ENCODE results near the gene MRPL21. TPM values are rescaled to one million over a fixed set of nuclear protein-coding genes. Genes with fewer than 3 reads are reported as not detected.

Gene MRPL21
- total and polyA plus RNA-seq, 2 donors from 2014 or later, result 45.0 to 147 TPM

DNA sequence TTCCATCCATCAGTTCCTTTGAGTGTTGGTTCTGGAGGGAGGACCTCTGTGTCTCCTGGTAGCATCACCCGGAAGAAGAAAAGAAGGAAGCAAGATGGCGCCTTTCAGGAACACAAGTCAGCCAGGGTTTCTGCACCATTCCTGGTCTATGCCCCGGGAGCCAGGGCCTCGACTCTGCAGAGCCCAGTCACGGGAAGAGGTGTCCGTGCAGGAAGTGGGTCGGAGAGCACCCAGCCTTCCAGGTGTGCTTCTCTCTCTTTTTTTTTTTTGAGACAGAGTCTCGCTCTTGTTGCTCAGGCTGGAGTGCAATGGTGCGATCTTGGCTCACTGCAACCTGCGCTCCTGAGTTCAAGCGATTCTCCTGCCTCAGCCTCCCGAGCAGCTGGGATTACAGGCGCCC is 21.2 kb downstream of the MRPL21 start:
- Histone ChIP-seq H3K4me3 (ENCODE audit: low read length in 3 of 3) (no peak overlapping the region), H3K27ac (ENCODE audit: low read depth in 2 of 2, low read length in 2 of 2) (no peak overlapping the region), H3K9ac (ENCODE audit: low read length in 3 of 3) (no peak overlapping the region), H3K27me3 (ENCODE audit: control insufficient read depth, insufficient read depth, low read length) (no peaks in the 10 kb centered on the region), H3K36me3 (ENCODE audit: control insufficient read depth in 2 of 3, insufficient read depth in 3 of 3, low read length in 3 of 3) (no peaks in the 10 kb centered on the region), H3K9me3 (ENCODE audit: control insufficient read depth in 2 of 3, insufficient read depth in 1 of 3, low read length in 3 of 3) (no peaks in the 10 kb centered on the region), H3K4me1 (ENCODE audit: control insufficient read depth in 2 of 3, insufficient read depth in 2 of 3, low read depth in 1 of 3, low read length in 3 of 3) (no peaks in the 10 kb centered on the region)
- intact Hi-C loops (cut with DNase I), result no loop called here
- TF ChIP-seq, protein P1, sequence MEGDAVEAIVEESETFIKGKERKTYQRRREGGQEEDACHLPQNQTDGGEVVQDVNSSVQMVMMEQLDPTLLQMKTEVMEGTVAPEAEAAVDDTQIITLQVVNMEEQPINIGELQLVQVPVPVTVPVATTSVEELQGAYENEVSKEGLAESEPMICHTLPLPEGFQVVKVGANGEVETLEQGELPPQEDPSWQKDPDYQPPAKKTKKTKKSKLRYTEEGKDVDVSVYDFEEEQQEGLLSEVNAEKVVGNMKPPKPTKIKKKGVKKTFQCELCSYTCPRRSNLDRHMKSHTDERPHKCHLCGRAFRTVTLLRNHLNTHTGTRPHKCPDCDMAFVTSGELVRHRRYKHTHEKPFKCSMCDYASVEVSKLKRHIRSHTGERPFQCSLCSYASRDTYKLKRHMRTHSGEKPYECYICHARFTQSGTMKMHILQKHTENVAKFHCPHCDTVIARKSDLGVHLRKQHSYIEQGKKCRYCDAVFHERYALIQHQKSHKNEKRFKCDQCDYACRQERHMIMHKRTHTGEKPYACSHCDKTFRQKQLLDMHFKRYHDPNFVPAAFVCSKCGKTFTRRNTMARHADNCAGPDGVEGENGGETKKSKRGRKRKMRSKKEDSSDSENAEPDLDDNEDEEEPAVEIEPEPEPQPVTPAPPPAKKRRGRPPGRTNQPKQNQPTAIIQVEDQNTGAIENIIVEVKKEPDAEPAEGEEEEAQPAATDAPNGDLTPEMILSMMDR (IDR thresholded peaks at IDR 0.05; ENCODE audit: borderline replicate concordance, extremely low read depth, insufficient read depth), result no peak
- DNase-seq, result no peak
- no peak for FAIRE-seq

DNA sequence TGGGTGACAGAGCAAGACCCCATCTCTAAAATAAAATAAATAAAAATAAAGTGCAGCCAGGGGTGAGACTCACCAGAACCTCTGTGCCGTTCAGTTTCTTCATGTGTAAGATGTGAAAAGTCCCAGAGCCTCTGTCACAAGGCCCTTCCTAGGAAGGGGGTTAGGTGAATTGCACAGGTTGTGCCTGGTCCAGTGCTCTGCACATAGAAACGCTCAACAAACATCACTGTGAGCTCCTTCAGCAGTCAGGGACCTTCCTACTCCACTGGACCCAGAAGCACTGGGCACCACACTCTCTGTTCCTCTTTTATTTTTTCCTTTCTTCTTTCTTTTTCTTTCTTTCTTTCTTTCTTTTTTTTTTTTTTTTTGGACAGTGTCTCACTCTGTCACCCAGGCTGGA is 22.3 kb downstream of the MRPL21 start:
- Histone ChIP-seq H3K27ac (ENCODE audit: low read depth in 2 of 2, low read length in 2 of 2) (no peak overlapping the region), H3K9me3 (ENCODE audit: control insufficient read depth in 2 of 3, insufficient read depth in 1 of 3, low read length in 3 of 3) (no peaks in the 10 kb centered on the region), H3K9ac (ENCODE audit: low read length in 3 of 3) (no peak overlapping the region), H3K27me3 (ENCODE audit: control insufficient read depth, insufficient read depth, low read length) (no peaks in the 10 kb centered on the region), H3K4me1 (ENCODE audit: control insufficient read depth in 2 of 3, insufficient read depth in 2 of 3, low read depth in 1 of 3, low read length in 3 of 3) (peaks cover 0 to 2% (median 0%) of the 10 kb centered on the region in 3 donors), H3K36me3 (ENCODE audit: control insufficient read depth in 2 of 3, insufficient read depth in 3 of 3, low read length in 3 of 3) (no peaks in the 10 kb centered on the region), H3K4me3 (ENCODE audit: low read length in 3 of 3) (no peak overlapping the region)
- intact Hi-C loops (cut with DNase I), result no loop called here
- no peak for DNase-seq
- FAIRE-seq, result no peak
- TF ChIP-seq, protein P1 (IDR thresholded peaks at IDR 0.05; ENCODE audit: borderline replicate concordance, extremely low read depth, insufficient read depth), result no peak

DNA sequence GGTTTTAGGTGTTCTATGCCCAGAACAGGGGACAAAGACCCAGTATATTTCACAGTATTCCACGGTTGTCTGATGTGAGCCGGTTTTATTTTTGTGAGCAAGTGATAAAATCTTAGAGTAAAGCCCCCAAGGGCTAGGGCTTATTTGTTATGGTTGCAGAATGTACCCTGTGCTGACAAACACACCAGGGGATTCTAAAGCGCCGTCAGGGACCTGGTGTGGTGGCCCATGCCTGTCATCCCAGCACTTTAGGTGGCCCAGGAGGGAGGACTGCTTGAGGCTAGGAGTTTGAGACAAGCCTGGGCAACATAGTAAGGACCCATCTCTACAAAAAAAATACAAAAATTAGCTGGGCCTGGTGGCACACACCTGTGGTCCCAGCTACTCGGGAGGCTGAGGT is 22.8 kb downstream of the MRPL21 start:
- H3K36me3 ChIP-seq (ENCODE audit: control insufficient read depth in 2 of 3, insufficient read depth in 3 of 3, low read length in 3 of 3), result no peaks in the 10 kb centered on the region
- TF ChIP-seq, protein P1 (IDR thresholded peaks at IDR 0.05; ENCODE audit: borderline replicate concordance, extremely low read depth, insufficient read depth), result no peak
- no peaks in the 10 kb centered on the region for H3K9me3 ChIP-seq (ENCODE audit: control insufficient read depth in 2 of 3, insufficient read depth in 1 of 3, low read length in 3 of 3)
- H3K27me3 ChIP-seq (ENCODE audit: control insufficient read depth, insufficient read depth, low read length), result no peaks in the 10 kb centered on the region
- FAIRE-seq, result no peak
- no peak overlapping the region for H3K4me3 ChIP-seq (ENCODE audit: low read length in 3 of 3)
- DNase-seq, result no peak
- H3K9ac ChIP-seq (ENCODE audit: low read length in 3 of 3), result no peak overlapping the region
- H3K27ac ChIP-seq (ENCODE audit: low read depth in 2 of 2, low read length in 2 of 2), result no peak overlapping the region
- peaks cover 0 to 2% (median 0%) of the 10 kb centered on the region in 3 donors for H3K4me1 ChIP-seq (ENCODE audit: control insufficient read depth in 2 of 3, insufficient read depth in 2 of 3, low read depth in 1 of 3, low read length in 3 of 3)
- intact Hi-C loops (cut with DNase I), result no loop called here

DNA sequence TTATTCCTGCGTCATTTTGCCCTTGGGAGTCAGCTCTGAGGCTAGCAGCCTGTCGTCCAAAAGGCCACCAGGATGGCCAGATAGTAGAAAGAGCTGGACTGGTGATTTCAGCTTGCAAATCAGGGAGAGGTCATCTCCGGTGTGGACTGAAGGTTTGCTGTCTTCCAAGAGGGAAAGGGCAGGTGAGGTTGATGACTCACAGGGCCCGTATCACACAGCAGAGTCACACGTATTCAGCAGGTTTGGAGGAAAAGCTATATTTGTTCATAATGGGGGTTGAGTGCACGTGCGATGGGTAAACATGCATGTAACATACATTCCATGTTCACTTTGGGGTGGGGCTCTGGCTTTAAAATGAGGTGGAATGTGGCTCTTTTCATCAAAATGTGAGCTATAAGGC is 25.6 kb downstream of the MRPL21 start:
- Histone ChIP-seq H3K4me1 (ENCODE audit: control insufficient read depth in 2 of 3, insufficient read depth in 2 of 3, low read depth in 1 of 3, low read length in 3 of 3) (peaks cover 0 to 2% (median 0%) of the 10 kb centered on the region in 3 donors), H3K4me3 (ENCODE audit: low read length in 3 of 3) (no peak overlapping the region), H3K27ac (ENCODE audit: low read depth in 2 of 2, low read length in 2 of 2) (no peak overlapping the region), H3K9ac (ENCODE audit: low read length in 3 of 3) (no peak overlapping the region), H3K9me3 (ENCODE audit: control insufficient read depth in 2 of 3, insufficient read depth in 1 of 3, low read length in 3 of 3) (no peaks in the 10 kb centered on the region), H3K27me3 (ENCODE audit: control insufficient read depth, insufficient read depth, low read length) (no peaks in the 10 kb centered on the region), H3K36me3 (ENCODE audit: control insufficient read depth in 2 of 3, insufficient read depth in 3 of 3, low read length in 3 of 3) (no peaks in the 10 kb centered on the region)
- TF ChIP-seq, protein P1 (IDR thresholded peaks at IDR 0.05; ENCODE audit: borderline replicate concordance, extremely low read depth, insufficient read depth), result no peak
- intact Hi-C loops (cut with DNase I), result no loop called here
- FAIRE-seq, result no peak
- DNase-seq, result no peak

Data from kidney (tissue), 14 donors.